Ovary (tissue), 3 donors: ENCODE results near the gene OGA.

Source experiments
- CTCF ChIP-seq, 3 donors: fragments of 450-650 bp in 2 of 3; fragments of 200-600 bp in 1 of 3; IDR thresholded peaks; one replicate each; pipeline versions ENCODE4 v1.5.1 to v1.8.0; 2016 to 2022; ENCODE audit warnings: antibody characterized with exemption in 3 of 3, mild to moderate bottlenecking in 1 of 3
- POLR2A ChIP-seq: fragments of 450-650 bp; IDR thresholded peaks from one replicate; pipeline ENCODE4 v1.6.1; 2017; ENCODE audit warnings: antibody characterized with exemption, mild to moderate bottlenecking, moderate library complexity
- donor health status: DM: no; HTN: no; CAD: no.

DNA sequence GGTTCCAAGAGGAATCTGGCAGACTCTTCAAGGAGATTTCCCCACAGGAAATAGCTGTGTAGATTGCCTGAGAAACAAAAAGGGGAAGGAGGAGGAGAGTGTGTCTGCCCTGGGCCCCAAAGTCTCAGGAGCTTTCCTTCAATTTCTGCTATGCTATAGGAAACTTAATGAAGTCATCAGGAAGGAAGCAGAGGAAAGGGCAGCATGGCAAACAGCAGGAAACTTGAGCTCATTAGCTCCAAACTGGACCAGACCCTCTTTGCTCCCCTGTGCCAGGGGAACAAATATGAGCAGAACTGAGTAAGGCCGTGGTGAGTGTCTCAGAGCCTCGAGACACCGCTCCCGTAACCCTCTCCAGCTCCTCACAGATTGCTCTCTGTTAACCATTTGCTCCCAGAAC lies 30.2 kb upstream of the OGA start:
- no peak for TF ChIP-seq CTCF (IDR thresholded peaks at IDR 0.05)
- no peak for TF ChIP-seq POLR2A
